Stimulated activated CD8-positive, alpha-beta memory T cell treated with anti-CD3 and anti-CD28 coated beads, Interleukin-7, amount 100 ng/mL, for 48 hours (primary cell): ENCODE results near the gene ZBTB21.
"Not testable (repeated sequence)": the region's sequence is repeated elsewhere in the genome, so short reads cannot be mapped to it uniquely, and the experiment has no call there.

Experiments used
- DNase-seq, 2 donors: peaks; one replicate each; pipeline ENCODE4 v3.0.0-alpha.2; 2020; ENCODE audit warnings: low read depth in 1 of 2; ENCODE audit errors: extremely low read depth in 1 of 2

ZBTB21 gene

GRCh38 chr21:41995577-41995976, 14.6 kb downstream of the ZBTB21 start:
- DNase-seq: no peak

- not testable (repeated sequence) for DNase-seq
Measured at GRCh38 chr21:41994613-41995012, 15.5 kb downstream of the ZBTB21 start.

- DNase-seq: no peak
Measured at GRCh38 chr21:41993744-41994143, 16.4 kb downstream of the ZBTB21 start.

GRCh38 chr21:41992576-41992975, 17.6 kb downstream of the ZBTB21 start:
- DNase-seq: no peak

GRCh38 chr21:41991659-41992058, 18.5 kb downstream of the ZBTB21 start:
- DNase-seq: no peak

- no peak for DNase-seq
Measured at GRCh38 chr21:41989698-41990097, 20.5 kb downstream of the ZBTB21 start.

DNA sequence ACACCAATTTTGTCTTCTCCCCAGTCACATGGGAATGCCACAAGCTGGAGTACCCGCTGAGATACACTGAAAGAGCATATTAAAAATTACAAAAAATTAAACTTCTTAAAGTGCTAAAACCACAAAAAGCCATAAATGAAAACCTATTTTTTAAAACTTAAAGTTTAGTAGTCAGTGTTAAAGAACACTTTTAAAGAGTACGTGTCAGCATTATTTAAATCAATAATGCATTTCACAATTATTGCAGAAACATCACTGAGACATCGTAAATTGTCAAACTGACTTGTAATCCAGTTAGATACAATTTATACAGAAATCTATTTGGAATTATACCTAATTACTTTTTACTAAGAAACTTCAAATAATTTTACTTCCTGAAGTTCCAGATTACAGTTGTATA, 22.9 kb downstream of the ZBTB21 start:
- no peak for DNase-seq

GRCh38 chr21:41985662-41986416, 24.3 kb downstream of the ZBTB21 start:
- DNase-seq: no peak

DNA sequence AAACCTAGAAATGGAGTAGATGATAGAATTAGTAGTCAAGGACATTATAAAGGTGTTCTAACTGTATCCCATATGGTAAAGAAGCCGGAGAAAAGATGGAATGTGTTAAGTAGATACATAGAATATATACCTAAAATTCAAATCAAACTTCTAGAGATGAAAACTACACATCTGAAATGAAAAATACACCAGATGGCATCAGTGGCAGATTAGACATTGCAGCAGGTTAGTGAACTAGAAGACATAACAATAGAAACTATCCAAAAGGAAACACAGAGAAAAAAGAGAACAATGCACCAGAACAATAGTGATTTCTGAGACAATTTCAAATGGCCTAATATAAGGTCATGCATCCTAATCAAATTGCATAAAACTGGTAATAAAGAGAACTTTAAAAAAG, 26.9 kb downstream of the ZBTB21 start:
- DNase-seq: no peak

DNA sequence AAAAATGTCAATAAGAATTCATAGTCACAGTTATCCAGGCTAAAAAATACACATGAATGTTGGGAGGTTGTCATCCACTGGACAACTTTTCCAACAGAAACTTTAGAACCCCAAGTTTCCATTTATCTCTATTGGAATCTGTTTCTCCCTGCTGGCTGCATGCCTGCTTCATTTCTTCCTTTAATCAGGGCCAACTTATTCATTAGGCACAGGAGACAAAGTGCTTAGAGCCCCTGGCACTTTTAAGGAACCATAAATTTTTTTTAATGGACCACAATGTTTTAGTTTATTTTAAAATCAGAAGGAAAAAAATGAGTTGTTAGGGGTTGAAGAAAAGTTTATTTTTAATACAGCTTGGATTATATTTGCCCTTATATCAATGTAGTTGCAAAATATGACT, 29.6 kb downstream of the ZBTB21 start:
- DNase-seq: no peak

DNA sequence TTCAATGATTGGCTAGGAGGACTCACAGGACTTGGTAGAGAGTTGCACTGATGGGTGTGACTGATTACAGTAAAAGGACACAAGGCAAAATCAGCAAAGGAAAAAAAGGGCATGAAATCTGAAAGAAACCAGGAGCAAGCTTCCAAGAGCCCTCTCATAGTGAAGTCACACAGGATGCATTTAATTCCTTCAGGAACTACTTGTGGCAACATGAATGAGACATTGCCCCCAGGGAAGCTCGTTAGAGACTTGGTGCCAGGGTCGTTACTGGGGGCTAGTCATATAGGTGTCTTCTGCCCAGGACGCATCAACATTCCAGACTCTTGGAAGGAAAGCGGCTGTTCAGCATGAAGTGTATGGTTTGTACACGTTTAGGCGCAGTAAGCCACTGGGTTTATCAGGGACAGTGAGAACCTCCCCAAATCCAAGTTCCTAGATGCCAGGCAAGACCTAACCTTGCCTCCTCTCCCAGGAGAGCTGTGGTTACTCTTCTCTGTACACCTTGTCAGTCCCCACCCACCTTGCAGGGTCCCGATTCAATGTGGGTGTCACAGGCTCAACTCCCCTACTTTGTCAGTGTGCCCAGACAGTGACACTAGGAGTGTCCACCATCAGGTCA, 30.3 kb downstream of the ZBTB21 start:
- no peak for DNase-seq

DNA sequence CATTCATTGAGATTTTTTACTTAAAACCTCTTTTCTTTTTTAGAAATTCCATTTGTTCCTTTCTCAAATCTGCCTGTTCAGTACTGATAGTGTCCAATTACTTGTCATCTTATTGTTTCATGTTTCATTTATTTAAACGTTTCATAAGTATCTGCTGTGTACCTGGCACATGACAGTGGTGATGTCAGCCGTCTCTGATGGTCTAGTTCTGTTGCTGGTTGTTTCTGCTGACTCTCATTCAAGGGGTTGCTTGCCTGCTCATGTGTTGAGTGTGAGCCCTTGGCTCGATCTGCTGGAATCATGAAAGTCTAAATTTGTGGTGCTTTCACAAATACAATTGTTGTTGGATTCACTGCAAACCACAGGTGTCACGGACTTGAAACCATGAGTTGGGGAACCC, 30.8 kb downstream of the ZBTB21 start:
- DNase-seq: no peak

GRCh38 chr21:41977034-41977950, 32.9 kb downstream of the ZBTB21 start:
- DNase-seq: no peak

GRCh38 chr21:41976611-41977010, 33.5 kb downstream of the ZBTB21 start:
- DNase-seq: no peak

DNA sequence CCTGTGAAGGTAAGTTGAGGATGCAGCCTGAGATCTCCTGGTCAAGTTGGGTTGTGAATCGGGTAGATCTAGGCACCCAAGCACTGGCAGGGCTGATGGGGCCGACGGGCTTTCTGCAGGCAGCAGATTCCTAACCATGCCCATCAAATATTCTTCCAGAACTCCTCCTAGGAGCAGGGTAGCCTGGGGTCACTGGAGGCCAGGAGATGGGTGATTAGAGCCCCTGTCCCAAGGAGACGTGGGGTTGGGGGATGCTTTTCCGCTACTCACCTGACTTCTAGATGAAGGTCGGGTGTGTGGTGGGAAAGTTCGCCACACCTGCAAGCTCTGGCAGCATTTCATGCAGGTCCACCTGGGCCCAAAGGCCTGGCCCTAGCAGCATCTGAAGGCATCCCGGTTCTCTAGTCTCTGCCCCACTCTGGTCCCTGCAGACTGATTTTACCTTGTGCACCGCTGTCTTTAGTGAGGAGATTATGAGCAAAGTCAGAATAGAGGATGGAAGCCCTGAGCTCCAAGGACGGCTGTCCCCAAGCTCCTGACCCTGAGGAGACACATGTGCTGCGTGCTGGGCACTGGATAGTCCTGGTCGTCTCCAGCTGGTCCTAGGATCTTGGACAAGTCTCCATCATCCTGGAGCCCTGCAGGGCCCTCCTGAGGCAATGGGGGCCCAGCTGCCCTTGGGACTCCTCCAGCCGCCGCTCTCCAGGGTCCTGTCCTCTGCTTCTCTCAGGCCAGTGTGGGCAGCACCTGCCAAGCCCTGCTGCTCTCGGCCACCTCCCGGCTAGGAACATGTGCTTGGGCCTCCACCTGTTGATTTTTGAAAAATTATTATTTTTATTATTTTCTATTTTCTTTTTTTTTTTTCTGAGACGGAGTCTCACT, 34.5 kb downstream of the ZBTB21 start:
- no peak for DNase-seq

DNA sequence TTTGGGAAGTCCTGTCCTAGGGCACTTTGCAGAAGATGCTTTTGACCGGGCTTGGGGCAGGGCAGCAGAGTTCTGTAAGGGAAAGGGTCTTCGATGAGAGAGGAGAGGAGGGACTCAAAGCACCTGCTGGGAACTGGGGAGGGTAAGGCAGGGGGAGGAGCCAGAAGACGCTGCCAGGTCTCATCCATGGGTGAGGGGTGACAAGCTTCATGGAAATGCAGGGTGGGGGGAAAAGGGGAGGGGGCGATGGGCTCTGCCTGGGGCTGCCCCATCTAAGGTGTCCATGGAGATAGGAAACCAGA, 35.5 kb downstream of the ZBTB21 start:
- DNase-seq: no peak

DNA sequence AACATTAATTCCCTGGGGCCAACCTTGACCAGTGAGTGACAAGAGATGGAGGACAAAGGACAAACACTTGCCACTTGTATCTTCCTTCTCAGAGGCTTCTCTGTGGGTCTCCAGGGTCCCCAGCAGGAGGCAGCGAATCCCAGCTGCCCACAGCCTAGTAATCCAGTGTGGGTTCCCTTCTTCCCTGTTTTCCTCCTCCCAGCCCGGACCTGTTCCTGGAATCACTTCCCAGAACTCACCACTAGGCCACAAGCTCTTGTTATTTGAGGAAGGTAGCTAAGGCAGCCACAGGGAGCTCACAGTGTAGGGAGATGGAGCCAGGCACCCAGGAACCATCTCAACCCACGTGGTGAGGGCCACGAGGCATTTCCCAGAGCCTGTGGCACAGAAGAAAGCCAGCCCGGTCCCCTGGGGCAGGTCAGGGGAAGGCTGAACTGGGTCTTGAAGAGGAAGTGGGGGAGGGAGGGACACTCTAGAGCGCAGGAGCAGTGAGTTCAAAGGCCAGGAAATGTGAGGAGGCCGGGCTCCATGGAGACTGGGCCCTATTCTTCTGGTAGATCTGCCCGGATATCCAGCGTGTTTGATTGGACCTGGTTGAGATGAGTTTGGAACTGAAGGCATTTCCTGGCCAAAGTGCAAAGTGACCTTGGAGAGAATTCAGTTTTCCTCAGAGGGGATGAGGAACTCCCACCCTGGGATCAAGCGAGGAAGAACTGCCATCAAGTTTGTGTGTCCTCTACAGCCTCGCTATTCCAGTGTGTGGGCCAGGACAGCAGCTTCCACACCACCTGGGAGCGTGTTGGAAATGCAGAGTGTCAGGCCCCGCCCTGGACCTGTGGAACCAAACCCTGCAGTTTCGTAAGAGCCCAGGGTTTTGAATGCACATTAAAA, 36.1 kb downstream of the ZBTB21 start:
- DNase-seq: no peak

GRCh38 chr21:41973427-41973831, 36.7 kb downstream of the ZBTB21 start:
- no peak for DNase-seq

DNA sequence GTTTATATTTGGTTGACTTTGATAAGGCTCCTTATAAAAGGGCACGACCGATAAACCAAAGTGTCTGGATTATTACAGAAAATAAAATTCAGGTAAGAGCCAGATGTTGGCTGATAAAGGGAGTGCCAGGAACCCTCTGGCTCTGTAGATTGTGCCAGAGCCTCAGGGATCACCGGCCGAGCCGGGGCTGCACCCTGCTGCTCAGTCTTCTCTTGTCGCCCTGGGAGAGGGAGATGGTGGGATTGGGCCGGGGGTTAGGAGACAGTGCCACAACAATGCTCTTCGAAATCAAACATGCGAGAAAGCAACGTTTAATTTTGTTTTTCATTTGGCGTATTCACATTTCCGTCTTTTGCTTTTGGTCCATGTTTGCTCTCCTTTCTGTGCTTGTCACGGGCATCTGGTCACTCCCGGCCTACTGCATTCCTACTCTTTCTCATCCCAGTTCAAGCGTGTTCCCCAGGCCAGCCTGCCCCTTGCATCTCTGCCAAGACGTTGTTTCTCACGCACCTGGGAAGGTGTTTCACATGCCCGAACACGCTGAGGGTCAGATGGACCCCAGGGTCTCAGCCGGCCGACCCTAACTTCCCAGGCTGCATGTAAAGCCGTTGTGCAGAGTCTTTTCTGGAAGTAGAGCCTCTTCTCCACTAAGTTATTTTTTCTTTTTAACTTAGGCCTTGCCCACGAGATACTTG, 37.5 kb downstream of the ZBTB21 start:
- no peak for DNase-seq
